CD14-positive monocyte (primary cell): ENCODE data around the gene SSU72. TPM values are rescaled to one million over a fixed set of nuclear protein-coding genes. Genes with fewer than 3 reads are reported as not detected.
"Not testable (repeated sequence)": the region's sequence is repeated elsewhere in the genome, so short reads cannot be mapped to it uniquely, and the experiment has no call there.

Experiments used
- DNase-seq, 3 donors: peaks; one replicate each; pipeline ENCODE4 v3.0.0-alpha.2; 2011 to 2022
- H2AFZ ChIP-seq: 2 replicates; pipeline ENCODE4 v1.6.0; 2012; ENCODE audit warnings: mild to moderate bottlenecking, low read depth, low read length, inconsistent platforms; ENCODE audit not compliant: insufficient read depth, poor library complexity, severe bottlenecking
- H3K27ac ChIP-seq, 2 donors: 1 replicate in 1 of 2; 2 replicates in 1 of 2; pipeline ENCODE4 v1.5.1; 2012 to 2013; ENCODE audit warnings: low read length in 2 of 2, control low read depth in 1 of 2, inconsistent platforms in 1 of 2, low read depth in 1 of 2, mild to moderate bottlenecking in 1 of 2
- H3K27me3 ChIP-seq, 2 donors: one replicate each; pipeline versions ENCODE4 v1.6.0 to v1.6.1; 2011 to 2013; ENCODE audit warnings: low read length in 2 of 2; ENCODE audit not compliant: control insufficient read depth in 2 of 2, insufficient read depth in 2 of 2
- H3K36me3 ChIP-seq, 2 donors: replicated peaks in 1 of 2; 1 replicate in 1 of 2; 2 replicates in 1 of 2; pipeline versions ENCODE4 v1.5.1 to v1.6.1; 2012 to 2013; ENCODE audit warnings: low read length in 2 of 2, control low read depth in 1 of 2, inconsistent platforms in 1 of 2, mild to moderate bottlenecking in 1 of 2; ENCODE audit not compliant: insufficient read depth in 2 of 2, control insufficient read depth in 1 of 2
- H3K4me1 ChIP-seq, 2 donors: 1 replicate in 1 of 2; 2 replicates in 1 of 2; pipeline versions ENCODE4 v1.5.1 to v1.6.1; 2012 to 2013; ENCODE audit warnings: low read length in 2 of 2, control low read depth in 1 of 2, inconsistent platforms in 1 of 2, mild to moderate bottlenecking in 1 of 2, moderate library complexity in 1 of 2; ENCODE audit not compliant: insufficient read depth in 2 of 2, control insufficient read depth in 1 of 2
- H3K4me2 ChIP-seq: replicated peaks from 2 replicates; pipeline ENCODE3; 2012; ENCODE audit warnings: low read length, moderate library complexity, mild to moderate bottlenecking; ENCODE audit not compliant: poor library complexity, severe bottlenecking; ENCODE audit errors: extremely low read depth
- H3K4me3 ChIP-seq, 3 experiments: fragments of 200-600 bp in 1 of 3; sonication (generic) in 1 of 3; replicated peaks in 1 of 3; 1 replicate in 2 of 3; 2 replicates in 1 of 3; pipeline ENCODE4 v1.5.1; 2011 to 2013; ENCODE audit warnings: low read length in 3 of 3, mild to moderate bottlenecking in 3 of 3, control low read depth in 2 of 3, low read depth in 2 of 3, inconsistent platforms in 1 of 3, moderate library complexity in 1 of 3
- H3K79me2 ChIP-seq: 2 replicates; pipeline ENCODE4 v1.6.0; 2012; ENCODE audit warnings: mild to moderate bottlenecking, control low read depth, inconsistent platforms, low read length, moderate library complexity; ENCODE audit not compliant: insufficient read depth
- H3K9ac ChIP-seq: 2 replicates; pipeline ENCODE4 v1.6.0; 2017; ENCODE audit warnings: low read length, mild to moderate bottlenecking; ENCODE audit not compliant: insufficient read depth, poor library complexity, severe bottlenecking
- H3K9me3 ChIP-seq, 2 donors: replicated peaks in 1 of 2; 1 replicate in 1 of 2; 2 replicates in 1 of 2; pipeline versions ENCODE4 v1.5.1 to v1.6.1; 2012 to 2013; ENCODE audit warnings: low read length in 2 of 2, control low read depth in 1 of 2; ENCODE audit not compliant: control insufficient read depth in 1 of 2, insufficient read depth in 1 of 2
- H4K20me1 ChIP-seq: 2 replicates; pipeline ENCODE4 v1.6.0; 2012; ENCODE audit warnings: mild to moderate bottlenecking, low read length, control low read depth, moderate library complexity; ENCODE audit not compliant: insufficient read depth
- H3K27ac Mint-ChIP-seq, 7 donors: one replicate each; pipeline ENCODE4 v1.8.0; 2020; ENCODE audit warnings: mild to moderate bottlenecking in 7 of 7, mixed read lengths in 7 of 7, moderate library complexity in 6 of 7, inconsistent platforms in 2 of 7
- H3K27me3 Mint-ChIP-seq, 3 donors: one replicate each; pipeline ENCODE4 v1.8.0; 2021 to 2022; ENCODE audit warnings: low read depth in 3 of 3, mild to moderate bottlenecking in 3 of 3, mixed read lengths in 3 of 3, moderate library complexity in 3 of 3, inconsistent platforms in 1 of 3
- H3K36me3 Mint-ChIP-seq, 2 donors: one replicate each; pipeline ENCODE4 v1.8.0; 2020; ENCODE audit warnings: mixed read lengths in 2 of 2, inconsistent platforms in 1 of 2, mild to moderate bottlenecking in 1 of 2
- H3K4me1 Mint-ChIP-seq: one replicate; pipeline ENCODE4 v1.8.0; 2020; ENCODE audit warnings: mild to moderate bottlenecking, mixed read lengths
- H3K4me3 Mint-ChIP-seq, 2 donors: one replicate each; pipeline ENCODE4 v1.8.0; 2020; ENCODE audit warnings: mild to moderate bottlenecking in 2 of 2, mixed read lengths in 2 of 2, moderate library complexity in 1 of 2
- H3K9me3 Mint-ChIP-seq, 7 donors: one replicate each; pipeline ENCODE4 v1.8.0; 2020 to 2022; ENCODE audit warnings: mixed read lengths in 7 of 7, mild to moderate bottlenecking in 6 of 7, moderate library complexity in 6 of 7, inconsistent platforms in 2 of 7
- WGBS: methylation state at CpG from one replicate; pipeline ENCODE4 v1.1.5; 2013; ENCODE audit warnings: missing lambda C conversion rate; ENCODE audit not compliant: insufficient coverage; 5-methylcytosine and 5-hydroxymethylcytosine counted together
- intact Hi-C, 2 donors: fragments of 100-400 bp; cut with micrococcal nuclease; formaldehyde crosslinking; loops; one replicate each; pipeline versions ENCODE4 v1.15.0 to v1.15.1; 2023
- polyA plus RNA-seq, 3 donors: library from polyadenylated mRNA; depleted of rRNA in 1 of 3; unstranded in 2 of 3; stranded (reverse) in 1 of 3; fragments of 300-500 nt in 2 of 3; fragments of >200 nt in 1 of 3; fragmentation: Illumina TruSeq in 2 of 3; gene quantifications; 1 replicate in 2 of 3; 2 replicates in 1 of 3; pipeline ENCODE4 v1.2.3, GENCODE V29; 2012 to 2021

The SSU72 gene
- polyA plus RNA-seq, 3 donors = 88.1 to 168 (median 138) TPM

- H3K27ac Mint-ChIP-seq, H3K4me1 ChIP-seq, H3K27me3 Mint-ChIP-seq, H4K20me1 ChIP-seq, H3K9ac ChIP-seq, H3K4me2 ChIP-seq, H3K27me3 ChIP-seq, H3K4me3 ChIP-seq, H2AFZ ChIP-seq, H3K4me3 Mint-ChIP-seq, H3K4me1 Mint-ChIP-seq, intact Hi-C loops, H3K79me2 ChIP-seq, DNase-seq, H3K27ac ChIP-seq: not testable (repeated sequence)
- peaks cover 14 to 36% of the 10 kb centered on the region in 2 donors for H3K9me3 ChIP-seq
- 99% methylated on average over 14 of the region's 22 CpGs for WGBS
- peaks cover 31 to 52% of the 10 kb centered on the region in 2 donors for H3K36me3 ChIP-seq
- Mint-ChIP-seq H3K9me3 (peaks cover 25 to 33% (median 28%) of the 10 kb centered on the region in 7 donors), H3K36me3 (peaks cover 34 to 62% of the 10 kb centered on the region in 2 donors)
Observed at GRCh38 chr1:1494311-1494710, 80.4 kb downstream of the SSU72 start.

Other genes starting within 250 kb of the SSU72 start
- gene TAS1R3, start 243.6 kb downstream of the SSU72 start, polyA plus RNA-seq = under 1 TPM in 1 of 3 donors, not detected in 2; 0.45 TPM
- 10 to 100 TPM in 1 of 3 donors, under 1 TPM in 2; 0.41 to 29.8 (median 0.55) TPM for gene DVL1, start 225.4 kb downstream of the SSU72 start, polyA plus RNA-seq
- not detected for gene MXRA8, start 216.3 kb downstream of the SSU72 start, polyA plus RNA-seq
- 100 to 1,000 TPM in 2 of 3 donors, 10 to 100 TPM in 1; 59.1 to 160 (median 134) TPM for gene AURKAIP1, start 199.7 kb downstream of the SSU72 start, polyA plus RNA-seq
- 100 to 1,000 TPM in 1 of 3 donors, 10 to 100 TPM in 1, 1 to 10 TPM in 1; 8.6 to 178 (median 10.4) TPM for gene CCNL2, start 175.5 kb downstream of the SSU72 start, polyA plus RNA-seq
- 100 to 1,000 TPM in 2 of 3 donors, 10 to 100 TPM in 1; 84.3 to 186 (median 156) TPM for gene MRPL20, start 167.6 kb downstream of the SSU72 start, polyA plus RNA-seq
- under 1 TPM in 1 of 3 donors, not detected in 2; 0.04 TPM for gene ANKRD65, start 153.6 kb downstream of the SSU72 start, polyA plus RNA-seq
- not detected for gene VWA1, start 139.2 kb downstream of the SSU72 start, polyA plus RNA-seq
- gene ATAD3C, start 125.2 kb downstream of the SSU72 start, polyA plus RNA-seq = not detected
- 10 to 100 TPM in 1 of 3 donors, 1 to 10 TPM in 2; 2.3 to 23.3 (median 2.3) TPM for gene ATAD3B, start 103.1 kb downstream of the SSU72 start, polyA plus RNA-seq
- gene ATAD3A, start 62.7 kb downstream of the SSU72 start, polyA plus RNA-seq = 10 to 100 TPM in 1 of 3 donors, 1 to 10 TPM in 2; 4.1 to 14.0 (median 6.4) TPM
- not detected for gene TMEM240, start 34.2 kb downstream of the SSU72 start, polyA plus RNA-seq
- gene FNDC10, start 25.3 kb upstream of the SSU72 start, polyA plus RNA-seq = 1 to 10 TPM in 2 of 3 donors, under 1 TPM in 1; 0.46 to 3.4 (median 1.5) TPM
- 10 to 100 TPM in 1 of 3 donors, 1 to 10 TPM in 2; 5.4 to 65.7 (median 5.6) TPM for gene MIB2, start 40.6 kb upstream of the SSU72 start, polyA plus RNA-seq
- gene MMP23B, start 57.3 kb upstream of the SSU72 start, polyA plus RNA-seq = 1 to 10 TPM in 1 of 3 donors, under 1 TPM in 2; 0.21 to 1.5 (median 0.24) TPM
- 10 to 100 TPM in 1 of 3 donors, 1 to 10 TPM in 2; 2.5 to 12.7 (median 6.6) TPM for gene CDK11B, start 84.1 kb upstream of the SSU72 start, polyA plus RNA-seq
- 10 to 100 TPM; 12.2 to 29.2 (median 17.7) TPM for gene SLC35E2B, start 117.9 kb upstream of the SSU72 start, polyA plus RNA-seq
- gene CDK11A, start 149.5 kb upstream of the SSU72 start, polyA plus RNA-seq = 10 to 100 TPM in 2 of 3 donors, 1 to 10 TPM in 1; 4.4 to 80.1 (median 13.3) TPM
- gene NADK, start 203.6 kb upstream of the SSU72 start, polyA plus RNA-seq = 100 to 1,000 TPM; 175 to 425 (median 235) TPM